ENCODE measurements around the gene DNAH14. TPM values are rescaled to one million over a fixed set of nuclear protein-coding genes. Genes with fewer than 3 reads are reported as not detected.

The DNAH14 gene
- total and polyA plus RNA-seq, 2 experiments from 2014 or later = 55.3 to 80.2 TPM

DNA sequence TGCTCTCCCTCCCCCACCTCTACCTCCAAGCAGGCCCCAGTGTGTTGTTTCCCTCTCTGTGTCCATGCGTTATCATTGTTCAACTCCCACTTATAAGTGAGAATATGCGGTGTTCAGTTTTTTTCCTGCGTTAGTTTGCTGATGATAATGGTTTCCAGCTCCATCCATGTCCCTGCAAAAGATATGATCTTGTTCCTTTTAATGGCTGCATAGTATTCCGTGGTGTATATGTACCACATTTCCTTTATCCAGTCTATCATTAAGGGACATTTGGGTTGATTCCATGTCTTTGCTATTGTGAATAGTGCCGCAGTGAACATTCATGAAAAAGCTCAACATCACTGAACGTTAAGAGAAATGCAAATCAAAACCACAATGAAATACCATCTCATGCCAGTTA lies 58.6 kb downstream of the DNAH14 start:
- Mint-ChIP-seq H3K27me3 (ENCODE audit: insufficient read depth, low read depth, poor library complexity) (peaks cover 16% of the 10 kb centered on the region), H3K36me3 (ENCODE audit: low read depth) (peaks cover 32% of the 10 kb centered on the region), H3K4me1 (no peaks in the 10 kb centered on the region), H3K9me3 (peaks cover 34% of the 10 kb centered on the region; the same call in 2 of the 3 replicates), H3K27ac (no peak overlapping the region), H3K4me3 (no peak overlapping the region)
- Histone ChIP-seq H3K27me3 (ENCODE audit: insufficient read depth) (peaks cover 29% of the 10 kb centered on the region), H3K4me1 (ENCODE audit: insufficient read depth) (no peaks in the 10 kb centered on the region), H3K27ac (ENCODE audit: low read depth) (no peak overlapping the region), H2AFZ (no peak overlapping the region), H3K36me3 (ENCODE audit: insufficient read depth) (no peaks in the 10 kb centered on the region), H3K4me3 (no peak overlapping the region), H3K79me2 (replicated peaks; ENCODE audit: insufficient read depth) (no peaks in the 10 kb centered on the region), H3K4me2 (no peak overlapping the region), H3K9me2 (ENCODE audit: insufficient read depth) (no peaks in the 10 kb centered on the region; the same call in 1 of the 2 replicates), H4K20me1 (replicated peaks; ENCODE audit: insufficient read depth) (0 out of 2 replicates have a peak, but pooled peaks cover 8% of the 10 kb centered on the region), H3F3A (replicated peaks; ENCODE audit: low read depth) (no peaks in the 10 kb centered on the region)
- TF ChIP-seq ZNF114 (CRISPR knock-in tag; IDR thresholded peaks at IDR 0.05) = no peak
- TF ChIP-seq NANOG (IDR thresholded peaks at IDR 0.05; ENCODE audit: borderline replicate concordance) = no peak
- no peak for TF ChIP-seq STAT1 (IDR thresholded peaks at IDR 0.05; ENCODE audit: unreplicated experiment)
- TF ChIP-seq EZH2phosphoT487 (IDR thresholded peaks at IDR 0.05; ENCODE audit: unreplicated experiment) = no peak
- no peak for TF ChIP-seq ETS1 (IDR thresholded peaks at IDR 0.05)
- TF ChIP-seq, protein P1, sequence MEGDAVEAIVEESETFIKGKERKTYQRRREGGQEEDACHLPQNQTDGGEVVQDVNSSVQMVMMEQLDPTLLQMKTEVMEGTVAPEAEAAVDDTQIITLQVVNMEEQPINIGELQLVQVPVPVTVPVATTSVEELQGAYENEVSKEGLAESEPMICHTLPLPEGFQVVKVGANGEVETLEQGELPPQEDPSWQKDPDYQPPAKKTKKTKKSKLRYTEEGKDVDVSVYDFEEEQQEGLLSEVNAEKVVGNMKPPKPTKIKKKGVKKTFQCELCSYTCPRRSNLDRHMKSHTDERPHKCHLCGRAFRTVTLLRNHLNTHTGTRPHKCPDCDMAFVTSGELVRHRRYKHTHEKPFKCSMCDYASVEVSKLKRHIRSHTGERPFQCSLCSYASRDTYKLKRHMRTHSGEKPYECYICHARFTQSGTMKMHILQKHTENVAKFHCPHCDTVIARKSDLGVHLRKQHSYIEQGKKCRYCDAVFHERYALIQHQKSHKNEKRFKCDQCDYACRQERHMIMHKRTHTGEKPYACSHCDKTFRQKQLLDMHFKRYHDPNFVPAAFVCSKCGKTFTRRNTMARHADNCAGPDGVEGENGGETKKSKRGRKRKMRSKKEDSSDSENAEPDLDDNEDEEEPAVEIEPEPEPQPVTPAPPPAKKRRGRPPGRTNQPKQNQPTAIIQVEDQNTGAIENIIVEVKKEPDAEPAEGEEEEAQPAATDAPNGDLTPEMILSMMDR (conservative IDR thresholded peaks at IDR 0.05; ENCODE audit: low read depth in 2 of 2) = no peak
- TF ChIP-seq, protein P2, sequence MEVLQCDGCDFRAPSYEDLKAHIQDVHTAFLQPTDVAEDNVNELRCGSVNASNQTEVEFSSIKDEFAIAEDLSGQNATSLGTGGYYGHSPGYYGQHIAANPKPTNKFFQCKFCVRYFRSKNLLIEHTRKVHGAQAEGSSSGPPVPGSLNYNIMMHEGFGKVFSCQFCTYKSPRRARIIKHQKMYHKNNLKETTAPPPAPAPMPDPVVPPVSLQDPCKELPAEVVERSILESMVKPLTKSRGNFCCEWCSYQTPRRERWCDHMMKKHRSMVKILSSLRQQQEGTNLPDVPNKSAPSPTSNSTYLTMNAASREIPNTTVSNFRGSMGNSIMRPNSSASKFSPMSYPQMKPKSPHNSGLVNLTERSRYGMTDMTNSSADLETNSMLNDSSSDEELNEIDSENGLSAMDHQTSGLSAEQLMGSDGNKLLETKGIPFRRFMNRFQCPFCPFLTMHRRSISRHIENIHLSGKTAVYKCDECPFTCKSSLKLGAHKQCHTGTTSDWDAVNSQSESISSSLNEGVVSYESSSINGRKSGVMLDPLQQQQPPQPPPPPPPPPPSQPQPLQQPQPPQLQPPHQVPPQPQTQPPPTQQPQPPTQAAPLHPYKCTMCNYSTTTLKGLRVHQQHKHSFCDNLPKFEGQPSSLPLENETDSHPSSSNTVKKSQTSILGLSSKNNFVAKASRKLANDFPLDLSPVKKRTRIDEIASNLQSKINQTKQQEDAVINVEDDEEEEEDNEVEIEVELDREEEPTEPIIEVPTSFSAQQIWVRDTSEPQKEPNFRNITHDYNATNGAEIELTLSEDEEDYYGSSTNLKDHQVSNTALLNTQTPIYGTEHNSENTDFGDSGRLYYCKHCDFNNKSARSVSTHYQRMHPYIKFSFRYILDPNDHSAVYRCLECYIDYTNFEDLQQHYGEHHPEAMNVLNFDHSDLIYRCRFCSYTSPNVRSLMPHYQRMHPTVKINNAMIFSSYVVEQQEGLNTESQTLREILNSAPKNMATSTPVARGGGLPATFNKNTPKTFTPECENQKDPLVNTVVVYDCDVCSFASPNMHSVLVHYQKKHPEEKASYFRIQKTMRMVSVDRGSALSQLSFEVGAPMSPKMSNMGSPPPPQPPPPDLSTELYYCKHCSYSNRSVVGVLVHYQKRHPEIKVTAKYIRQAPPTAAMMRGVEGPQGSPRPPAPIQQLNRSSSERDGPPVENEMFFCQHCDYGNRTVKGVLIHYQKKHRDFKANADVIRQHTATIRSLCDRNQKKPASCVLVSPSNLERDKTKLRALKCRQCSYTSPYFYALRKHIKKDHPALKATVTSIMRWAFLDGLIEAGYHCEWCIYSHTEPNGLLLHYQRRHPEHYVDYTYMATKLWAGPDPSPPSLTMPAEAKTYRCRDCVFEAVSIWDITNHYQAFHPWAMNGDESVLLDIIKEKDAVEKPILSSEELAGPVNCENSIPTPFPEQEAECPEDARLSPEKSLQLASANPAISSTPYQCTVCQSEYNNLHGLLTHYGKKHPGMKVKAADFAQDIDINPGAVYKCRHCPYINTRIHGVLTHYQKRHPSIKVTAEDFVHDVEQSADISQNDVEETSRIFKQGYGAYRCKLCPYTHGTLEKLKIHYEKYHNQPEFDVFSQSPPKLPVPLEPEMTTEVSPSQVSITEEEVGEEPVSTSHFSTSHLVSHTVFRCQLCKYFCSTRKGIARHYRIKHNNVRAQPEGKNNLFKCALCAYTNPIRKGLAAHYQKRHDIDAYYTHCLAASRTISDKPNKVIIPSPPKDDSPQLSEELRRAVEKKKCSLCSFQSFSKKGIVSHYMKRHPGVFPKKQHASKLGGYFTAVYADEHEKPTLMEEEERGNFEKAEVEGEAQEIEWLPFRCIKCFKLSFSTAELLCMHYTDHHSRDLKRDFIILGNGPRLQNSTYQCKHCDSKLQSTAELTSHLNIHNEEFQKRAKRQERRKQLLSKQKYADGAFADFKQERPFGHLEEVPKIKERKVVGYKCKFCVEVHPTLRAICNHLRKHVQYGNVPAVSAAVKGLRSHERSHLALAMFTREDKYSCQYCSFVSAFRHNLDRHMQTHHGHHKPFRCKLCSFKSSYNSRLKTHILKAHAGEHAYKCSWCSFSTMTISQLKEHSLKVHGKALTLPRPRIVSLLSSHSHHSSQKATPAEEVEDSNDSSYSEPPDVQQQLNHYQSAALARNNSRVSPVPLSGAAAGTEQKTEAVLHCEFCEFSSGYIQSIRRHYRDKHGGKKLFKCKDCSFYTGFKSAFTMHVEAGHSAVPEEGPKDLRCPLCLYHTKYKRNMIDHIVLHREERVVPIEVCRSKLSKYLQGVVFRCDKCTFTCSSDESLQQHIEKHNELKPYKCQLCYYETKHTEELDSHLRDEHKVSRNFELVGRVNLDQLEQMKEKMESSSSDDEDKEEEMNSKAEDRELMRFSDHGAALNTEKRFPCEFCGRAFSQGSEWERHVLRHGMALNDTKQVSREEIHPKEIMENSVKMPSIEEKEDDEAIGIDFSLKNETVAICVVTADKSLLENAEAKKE (CRISPR knock-in tag; IDR thresholded peaks at IDR 0.05) = no peak
- TF ChIP-seq ZNF331 (CRISPR knock-in tag; IDR thresholded peaks at IDR 0.05; ENCODE audit: low read depth) = no peak
- TF ChIP-seq EZH2 (IDR thresholded peaks at IDR 0.05; ENCODE audit: low read depth, unreplicated experiment) = no peak
- TF ChIP-seq JUNB (IDR thresholded peaks at IDR 0.05; ENCODE audit: unreplicated experiment) = no peak
- no peak for TF ChIP-seq REST (IDR thresholded peaks at IDR 0.05; ENCODE audit: unreplicated experiment)
- no peak for TF ChIP-seq POLR2AphosphoS5 (IDR thresholded peaks at IDR 0.05; ENCODE audit: low read depth)
- no peak for TF ChIP-seq CREB1 (CRISPR knock-in tag; IDR thresholded peaks at IDR 0.05; ENCODE audit: low read depth)
- ATAC-seq = no peak
- no peak for DNase-seq (ENCODE audit: low spot score)

All from GM23338 (cell line).